Fibroblast of gingiva (primary cell): ENCODE data around the gene NECAB2.

Experiments
- DNase-seq: peaks from one replicate; pipeline ENCODE4 v3.0.0-alpha.2; 2011; ENCODE audit warnings: low read depth

NECAB2 gene

GRCh38 chr16:84045001-84045817, 77.2 kb downstream of the NECAB2 start:
- DNase-seq = no peak

GRCh38 chr16:84045818-84046470, 77.9 kb downstream of the NECAB2 start:
- no peak for DNase-seq

DNA sequence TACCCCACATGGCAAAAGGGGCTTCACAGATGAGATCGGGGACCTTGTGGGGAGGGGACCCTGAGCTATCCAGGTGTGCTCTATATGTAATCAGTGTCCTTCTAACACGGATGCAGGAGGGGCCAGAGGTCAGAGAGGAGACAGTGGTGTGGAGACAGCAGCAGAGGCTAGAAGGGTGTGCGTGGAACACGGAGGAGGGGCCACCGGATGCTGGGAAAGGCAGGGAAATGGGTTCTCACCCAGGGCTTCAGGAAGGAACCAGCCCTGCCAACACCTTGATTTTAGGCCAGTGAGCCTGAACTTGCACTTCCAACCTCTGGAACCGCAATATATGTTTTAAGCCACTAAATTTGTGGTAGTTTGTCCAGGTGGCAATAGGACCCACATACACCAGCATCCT, 79.2 kb downstream of the NECAB2 start:
- DNase-seq = no peak

DNA sequence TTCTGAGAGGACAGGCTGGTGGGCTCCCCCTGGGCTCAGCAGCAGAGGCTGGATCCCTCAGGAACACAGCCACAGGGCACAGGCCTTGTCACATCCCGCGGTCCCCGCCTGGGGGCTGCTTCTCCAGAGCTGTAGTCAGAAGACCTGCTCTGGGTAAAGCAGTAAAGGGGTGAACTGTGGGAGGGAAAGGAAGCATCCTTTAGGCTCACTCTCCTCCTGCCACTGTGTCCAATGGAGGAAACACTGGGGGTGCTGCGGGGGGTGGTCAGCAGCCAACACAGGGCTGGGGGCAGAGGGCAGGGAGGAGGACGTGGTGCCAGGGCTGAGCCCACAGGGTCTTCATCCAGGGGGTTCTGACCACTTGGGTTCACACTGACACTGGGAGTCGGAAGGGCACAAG, 79.6 kb downstream of the NECAB2 start:
- DNase-seq = no peak

- no peak for DNase-seq
Measured at GRCh38 chr16:84048270-84048669, 80.2 kb downstream of the NECAB2 start.

GRCh38 chr16:84048871-84049270, 80.8 kb downstream of the NECAB2 start:
- no peak for DNase-seq

GRCh38 chr16:84049403-84050060, 81.5 kb downstream of the NECAB2 start:
- DNase-seq = no peak

DNA sequence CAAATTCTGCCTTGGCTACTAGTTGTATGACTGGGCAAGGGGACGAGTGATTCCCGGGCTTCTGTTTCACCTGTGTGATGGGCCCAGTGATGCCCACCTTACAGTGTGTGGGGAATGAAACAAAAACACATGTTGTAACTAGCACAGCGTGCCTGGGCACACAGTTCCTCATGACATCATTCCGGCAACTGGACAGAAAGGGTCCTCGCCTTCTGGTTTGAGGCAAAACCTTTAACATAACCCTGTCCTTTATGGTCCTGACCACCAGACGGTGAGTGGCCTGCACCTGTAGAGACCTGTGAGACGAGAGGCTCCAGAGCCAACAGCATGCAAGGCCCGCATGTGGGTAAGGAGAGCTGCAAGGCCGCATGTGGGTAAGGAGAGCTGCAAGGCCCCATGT, 82.3 kb downstream of the NECAB2 start:
- DNase-seq = no peak

DNA sequence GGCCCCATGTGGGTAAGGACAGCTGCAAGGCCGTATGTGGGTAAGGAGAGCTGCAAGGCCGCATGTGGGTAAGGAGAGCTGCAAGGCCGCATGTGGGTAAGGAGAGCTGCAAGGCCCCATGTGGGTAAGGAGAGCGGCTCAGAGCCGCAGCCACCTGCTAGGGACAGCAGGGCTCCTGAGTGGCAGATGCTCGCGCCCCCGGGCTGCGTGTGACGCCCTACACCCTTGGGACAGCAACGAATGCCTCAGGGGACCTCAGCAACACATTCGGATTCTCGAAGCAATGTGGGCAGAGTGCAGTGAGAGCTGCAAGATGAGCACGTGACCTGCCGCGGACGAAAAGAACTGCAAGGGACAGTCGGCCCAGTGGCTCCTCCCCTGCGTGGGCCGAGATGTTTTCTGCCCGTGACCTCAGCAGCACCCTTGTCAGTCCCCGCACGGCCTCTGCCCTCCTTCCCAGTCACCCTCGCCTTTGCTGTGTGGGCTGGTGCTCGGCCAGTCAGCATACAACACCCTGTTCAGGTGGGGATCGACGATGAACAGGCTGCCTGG, 84.1 kb downstream of the NECAB2 start:
- DNase-seq = no peak
